Nucleus accumbens (tissue), 56 donors: ENCODE results near the gene UGT2A1.

Experiments used
- DNase-seq, 56 donors: peaks; one replicate each; lab custom pipeline; 2025; lab: John Stamatoyannopoulos, UW

Gene UGT2A1

DNA sequence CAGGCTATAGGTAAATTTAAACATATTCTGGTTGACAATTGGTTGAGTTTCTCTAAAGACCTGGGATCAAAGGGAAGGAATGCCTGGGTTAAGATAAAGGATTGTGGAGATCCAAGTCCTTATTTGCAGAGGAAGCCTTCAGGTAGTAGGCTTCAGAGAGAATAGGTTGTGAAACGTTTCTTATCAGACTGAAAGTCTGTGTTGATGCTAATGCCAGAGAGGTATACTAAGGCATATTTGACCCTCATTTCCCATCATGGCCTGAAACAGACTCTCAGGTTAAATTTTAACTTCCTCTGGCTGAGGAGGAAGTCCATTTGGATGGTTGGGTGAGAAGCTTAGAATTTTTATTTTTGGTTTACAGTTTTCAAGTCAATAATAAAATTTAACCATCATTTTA is 61.7 kb downstream of the UGT2A1 start:
- no peak for DNase-seq

DNA sequence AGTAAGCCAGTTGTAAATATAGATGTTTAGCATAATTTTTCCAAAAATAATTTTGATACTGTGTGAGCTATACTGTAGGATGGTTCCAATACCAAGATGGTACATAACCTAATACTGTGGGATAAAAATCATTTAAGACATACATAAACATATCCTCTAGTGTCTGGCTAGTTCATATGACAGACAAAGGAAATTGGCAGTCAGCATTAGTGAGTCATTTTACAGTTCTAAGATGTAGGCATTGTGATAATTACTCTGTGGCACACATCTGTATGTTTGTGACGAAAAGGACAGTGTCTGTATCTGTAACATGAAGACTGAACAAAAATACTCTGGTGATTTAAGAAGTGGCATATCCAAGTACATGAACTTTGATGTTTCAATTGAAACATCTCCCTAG is 63.2 kb downstream of the UGT2A1 start:
- DNase-seq: no peak

DNA sequence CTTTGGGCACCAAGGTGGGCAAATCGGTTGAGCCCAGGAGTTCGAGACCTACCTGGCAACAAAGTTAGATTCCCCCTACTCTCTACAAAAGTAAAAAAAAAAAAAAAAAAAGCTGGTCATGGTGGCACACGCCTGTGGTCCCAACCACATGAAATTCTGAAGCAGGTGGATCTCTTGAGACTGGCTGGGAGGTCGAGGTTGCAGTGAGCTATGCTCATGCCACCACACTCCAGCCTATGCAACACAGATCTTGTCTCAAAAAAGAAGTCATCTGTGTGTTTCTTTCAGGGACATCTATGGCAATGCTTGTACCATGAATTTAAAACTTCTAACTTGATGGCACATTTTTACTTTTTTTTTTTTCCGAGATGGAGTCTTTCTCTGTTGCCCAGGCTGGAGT is 68.9 kb downstream of the UGT2A1 start:
- DNase-seq: no peak

DNA sequence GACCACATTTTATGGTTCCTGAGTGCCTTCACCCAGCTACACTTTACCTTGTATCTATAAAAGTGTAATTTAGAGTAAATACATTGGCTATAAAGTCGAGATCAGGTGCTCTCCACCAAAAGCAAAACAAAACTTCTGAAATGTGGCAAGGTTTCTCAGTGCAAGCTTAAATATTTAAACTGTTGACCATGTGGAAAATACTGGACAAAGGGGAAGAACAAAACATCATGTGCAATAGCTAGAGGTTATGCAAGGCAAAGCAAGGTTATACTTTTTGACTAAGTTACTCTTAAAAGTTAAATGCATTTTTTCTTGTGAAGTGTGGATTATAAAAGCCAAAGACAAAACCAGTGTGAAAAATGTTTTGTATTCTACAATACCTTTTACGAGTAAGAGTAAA is 69.5 kb downstream of the UGT2A1 start:
- no peak for DNase-seq

DNA sequence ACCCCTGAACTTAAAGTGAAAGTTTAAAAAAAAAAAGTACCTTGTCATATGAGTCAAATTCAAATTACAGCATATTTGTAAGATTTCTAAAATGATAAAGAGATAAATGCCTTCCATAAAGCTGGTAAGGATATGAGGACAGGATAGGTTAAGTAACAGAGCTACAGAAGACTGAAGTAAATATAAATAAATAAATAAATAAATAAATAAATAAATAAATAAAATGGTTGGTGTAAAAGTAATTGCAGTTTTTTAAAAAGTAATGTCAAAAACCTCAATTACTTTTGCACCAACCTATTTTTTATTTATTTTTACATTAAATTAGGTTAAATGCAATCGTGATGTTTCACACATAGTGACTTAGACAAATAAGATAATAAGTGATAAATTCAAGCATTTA is 75.8 kb downstream of the UGT2A1 start:
- no peak for DNase-seq

DNA sequence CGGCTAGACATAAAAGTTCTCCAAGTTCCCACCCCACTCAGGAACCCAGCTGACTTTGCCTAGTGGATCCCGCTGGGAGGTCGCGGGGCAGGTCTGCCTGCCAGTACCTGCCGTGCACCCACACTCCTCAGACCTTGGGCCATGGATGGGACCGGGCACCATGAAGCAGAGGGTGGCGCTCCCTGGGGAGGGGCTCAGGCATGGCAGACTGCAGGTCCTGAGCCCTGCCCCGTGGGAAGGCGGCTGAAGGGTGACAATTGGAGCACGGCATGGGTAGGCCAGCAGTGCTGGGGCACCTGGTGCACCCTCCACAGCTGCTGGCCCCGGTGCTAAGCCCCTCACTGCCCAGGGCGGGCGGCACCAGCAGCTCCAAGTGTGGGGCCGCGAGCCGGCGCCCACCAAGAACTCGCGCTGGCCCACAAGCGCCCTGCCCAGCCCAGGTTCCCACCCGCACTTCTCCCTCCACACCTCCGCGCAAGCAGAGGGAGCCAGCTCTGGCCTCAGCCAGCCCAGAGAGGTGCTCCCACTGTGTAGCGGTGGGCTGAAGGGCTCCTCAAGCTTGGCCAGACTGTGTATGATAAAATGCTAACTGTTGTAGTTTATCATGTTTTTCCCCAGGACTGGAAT is 76.7 kb downstream of the UGT2A1 start:
- DNase-seq: no peak

DNA sequence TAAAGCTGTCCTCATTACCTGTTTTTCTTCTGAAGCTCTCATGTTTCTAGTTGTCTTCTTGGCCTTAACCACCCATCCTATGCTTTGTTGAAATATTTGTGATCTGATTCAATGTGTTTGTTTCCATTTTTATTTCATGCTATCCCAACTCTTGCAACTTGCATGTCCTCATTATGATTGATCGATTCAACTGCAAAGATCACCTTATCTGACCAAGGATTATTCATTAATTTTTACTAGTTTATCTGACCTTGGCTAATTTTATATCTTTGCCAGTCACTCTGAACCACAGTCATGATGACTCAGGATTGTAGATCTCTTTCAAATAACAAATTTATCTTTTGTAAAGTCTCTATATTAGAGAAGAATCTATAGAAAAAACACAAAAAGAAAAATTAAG is 84.3 kb downstream of the UGT2A1 start:
- DNase-seq: no peak

DNA sequence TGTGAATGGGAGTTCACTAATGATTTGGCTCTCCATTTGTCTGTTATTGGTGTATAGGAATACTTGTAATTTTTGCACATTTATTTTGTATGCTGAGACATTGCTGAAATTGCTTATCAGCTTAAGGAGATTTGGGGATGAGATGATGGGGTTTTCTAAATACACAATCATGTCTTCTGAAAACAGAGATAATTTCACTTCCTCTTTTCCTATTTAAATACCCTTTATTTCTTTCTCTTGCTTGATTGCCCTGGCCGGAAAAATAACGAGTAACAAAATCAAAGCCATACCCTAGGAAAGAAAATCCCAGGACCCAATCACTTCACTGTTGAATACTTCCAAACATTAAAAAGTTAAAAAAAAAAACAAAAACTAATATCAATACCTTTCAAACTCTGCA is 89.6 kb downstream of the UGT2A1 start:
- DNase-seq: no peak

DNA sequence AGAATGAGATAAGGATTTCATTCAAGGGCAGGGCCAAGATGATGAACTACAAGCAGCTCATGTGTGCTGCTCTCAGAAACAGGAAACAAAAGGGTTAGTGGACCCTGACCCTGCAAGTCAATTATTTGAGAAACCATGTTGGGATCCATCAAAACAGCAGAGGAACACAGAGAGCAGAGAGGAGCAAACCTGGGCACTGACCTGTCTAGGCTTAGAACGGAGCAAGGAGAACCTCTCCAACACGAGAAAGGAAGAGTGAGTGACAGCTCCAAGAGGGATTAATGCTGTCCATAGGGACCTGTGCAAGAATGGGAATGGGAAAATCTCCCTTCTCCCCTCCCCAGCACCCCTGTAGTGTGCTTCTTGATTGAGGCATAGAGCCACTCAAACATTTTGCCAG is 103.4 kb downstream of the UGT2A1 start:
- DNase-seq: no peak

DNA sequence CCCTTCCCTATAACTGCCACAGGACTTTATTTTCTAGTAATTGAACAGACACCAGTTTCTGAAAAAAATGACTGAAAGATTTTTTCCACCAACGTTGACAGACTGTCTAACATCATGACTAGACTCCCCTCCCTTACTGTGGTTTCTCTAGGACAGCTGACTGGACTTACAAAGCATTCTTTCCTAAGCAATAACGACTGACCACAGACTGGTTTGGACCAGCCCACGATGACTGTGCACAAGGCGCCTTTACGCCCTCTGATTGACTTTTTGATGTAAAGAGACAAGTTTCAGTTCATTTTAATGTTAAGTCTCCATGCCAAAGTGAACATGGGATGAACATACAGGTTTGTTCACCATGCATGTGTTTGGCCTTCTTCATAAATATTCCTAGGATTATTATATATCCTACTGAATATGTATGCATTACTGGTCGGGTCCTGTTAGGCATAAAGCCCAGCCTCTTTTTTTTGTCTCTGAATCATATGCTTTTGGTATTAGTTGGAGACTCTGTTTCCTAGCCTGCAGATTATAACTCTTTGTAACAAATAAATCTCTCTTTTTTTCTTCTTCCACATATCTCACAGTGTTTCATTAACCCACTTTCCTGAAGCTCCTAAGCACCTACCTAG is 106.8 kb downstream of the UGT2A1 start:
- no peak for DNase-seq
